Measurements from ENCODE around the gene KCNK7.

KCNK7 gene

GRCh38 chr11:65637032-65637557, 41.5 kb upstream of the KCNK7 start:
- H3K27me3 ChIP-seq (ENCODE audit: control insufficient read depth, insufficient read depth, low read length), result no peaks in the 10 kb centered on the region
- peaks cover 15% of the 10 kb centered on the region for H3K4me1 ChIP-seq (ENCODE audit: control insufficient read depth, low read depth, low read length)
- H3K36me3 ChIP-seq (ENCODE audit: control insufficient read depth, low read depth, low read length), result peaks cover 20% of the 10 kb centered on the region
- H3K27ac ChIP-seq (ENCODE audit: low read length), result no peak overlapping the region
- no peaks in the 10 kb centered on the region for H3K9me3 ChIP-seq (ENCODE audit: control insufficient read depth, low read depth, low read length)
- peak overlapping the region; percentile 18 for H3K4me3 ChIP-seq (ENCODE audit: low read length)
- H3K9ac ChIP-seq (ENCODE audit: low read length), result peak overlapping the region; percentile 24

- Histone ChIP-seq H3K36me3 (ENCODE audit: control insufficient read depth, low read depth, low read length) (peaks cover 23% of the 10 kb centered on the region), H3K4me1 (ENCODE audit: control insufficient read depth, low read depth, low read length) (peaks cover 12% of the 10 kb centered on the region), H3K9me3 (ENCODE audit: control insufficient read depth, low read depth, low read length) (no peaks in the 10 kb centered on the region), H3K9ac (ENCODE audit: low read length) (no peak overlapping the region), H3K4me3 (ENCODE audit: low read length) (no peak overlapping the region), H3K27ac (ENCODE audit: low read length) (no peak overlapping the region), H3K27me3 (ENCODE audit: control insufficient read depth, insufficient read depth, low read length) (no peaks in the 10 kb centered on the region)
Observed at GRCh38 chr11:65636108-65637031, 40.8 kb upstream of the KCNK7 start.

- Histone ChIP-seq H3K4me3 (ENCODE audit: low read length) (no peak overlapping the region), H3K9ac (ENCODE audit: low read length) (no peak overlapping the region), H3K4me1 (ENCODE audit: control insufficient read depth, low read depth, low read length) (peaks cover 12% of the 10 kb centered on the region), H3K27ac (ENCODE audit: low read length) (no peak overlapping the region), H3K36me3 (ENCODE audit: control insufficient read depth, low read depth, low read length) (peaks cover 31% of the 10 kb centered on the region), H3K27me3 (ENCODE audit: control insufficient read depth, insufficient read depth, low read length) (no peaks in the 10 kb centered on the region), H3K9me3 (ENCODE audit: control insufficient read depth, low read depth, low read length) (no peaks in the 10 kb centered on the region)
Observed at GRCh38 chr11:65634905-65635731, 39.5 kb upstream of the KCNK7 start.

- peaks cover 38% of the 10 kb centered on the region for H3K36me3 ChIP-seq (ENCODE audit: control insufficient read depth, low read depth, low read length)
- H3K4me3 ChIP-seq (ENCODE audit: low read length), result no peak overlapping the region
- H3K27me3 ChIP-seq (ENCODE audit: control insufficient read depth, insufficient read depth, low read length), result no peaks in the 10 kb centered on the region
- H3K9me3 ChIP-seq (ENCODE audit: control insufficient read depth, low read depth, low read length), result no peaks in the 10 kb centered on the region
- H3K4me1 ChIP-seq (ENCODE audit: control insufficient read depth, low read depth, low read length), result peaks cover 12% of the 10 kb centered on the region
- H3K9ac ChIP-seq (ENCODE audit: low read length), result no peak overlapping the region
- no peak overlapping the region for H3K27ac ChIP-seq (ENCODE audit: low read length)
Observed at GRCh38 chr11:65634440-65634839, 38.8 kb upstream of the KCNK7 start.

- no peak overlapping the region for H3K9ac ChIP-seq (ENCODE audit: low read length)
- no peaks in the 10 kb centered on the region for H3K9me3 ChIP-seq (ENCODE audit: control insufficient read depth, low read depth, low read length)
- no peaks in the 10 kb centered on the region for H3K27me3 ChIP-seq (ENCODE audit: control insufficient read depth, insufficient read depth, low read length)
- H3K36me3 ChIP-seq (ENCODE audit: control insufficient read depth, low read depth, low read length), result peaks cover 41% of the 10 kb centered on the region
- H3K4me1 ChIP-seq (ENCODE audit: control insufficient read depth, low read depth, low read length), result peaks cover 12% of the 10 kb centered on the region
- H3K4me3 ChIP-seq (ENCODE audit: low read length), result no peak overlapping the region
- no peak overlapping the region for H3K27ac ChIP-seq (ENCODE audit: low read length)
Observed at GRCh38 chr11:65634109-65634436, 38.5 kb upstream of the KCNK7 start.

- H3K27ac ChIP-seq (ENCODE audit: low read length), result no peak overlapping the region
- H3K4me3 ChIP-seq (ENCODE audit: low read length), result no peak overlapping the region
- no peaks in the 10 kb centered on the region for H3K9me3 ChIP-seq (ENCODE audit: control insufficient read depth, low read depth, low read length)
- no peak overlapping the region for H3K9ac ChIP-seq (ENCODE audit: low read length)
- no peaks in the 10 kb centered on the region for H3K27me3 ChIP-seq (ENCODE audit: control insufficient read depth, insufficient read depth, low read length)
- H3K36me3 ChIP-seq (ENCODE audit: control insufficient read depth, low read depth, low read length), result peaks cover 45% of the 10 kb centered on the region
- peaks cover 9% of the 10 kb centered on the region for H3K4me1 ChIP-seq (ENCODE audit: control insufficient read depth, low read depth, low read length)
Observed at GRCh38 chr11:65633390-65634108, 37.9 kb upstream of the KCNK7 start.

- no peak overlapping the region for H3K9ac ChIP-seq (ENCODE audit: low read length)
Observed at GRCh38 chr11:65630215-65630614, 34.6 kb upstream of the KCNK7 start.

GRCh38 chr11:65629579-65629978, 34.0 kb upstream of the KCNK7 start:
- Histone ChIP-seq H3K27ac (ENCODE audit: low read length) (no peak overlapping the region), H3K9me3 (ENCODE audit: control insufficient read depth, low read depth, low read length) (no peaks in the 10 kb centered on the region), H3K9ac (ENCODE audit: low read length) (no peak overlapping the region), H3K36me3 (ENCODE audit: control insufficient read depth, low read depth, low read length) (peaks cover 56% of the 10 kb centered on the region), H3K4me3 (ENCODE audit: low read length) (no peak overlapping the region), H3K4me1 (ENCODE audit: control insufficient read depth, low read depth, low read length) (no peaks in the 10 kb centered on the region), H3K27me3 (ENCODE audit: control insufficient read depth, insufficient read depth, low read length) (no peaks in the 10 kb centered on the region)

More at GRCh38 chr11:65630215-65630614, 34.6 kb upstream of the KCNK7 start:
- Histone ChIP-seq H3K4me1 (ENCODE audit: control insufficient read depth, low read depth, low read length) (no peaks in the 10 kb centered on the region), H3K9me3 (ENCODE audit: control insufficient read depth, low read depth, low read length) (no peaks in the 10 kb centered on the region), H3K4me3 (ENCODE audit: low read length) (no peak overlapping the region), H3K27ac (ENCODE audit: low read length) (no peak overlapping the region), H3K27me3 (ENCODE audit: control insufficient read depth, insufficient read depth, low read length) (no peaks in the 10 kb centered on the region), H3K36me3 (ENCODE audit: control insufficient read depth, low read depth, low read length) (peaks cover 60% of the 10 kb centered on the region)

- H3K27ac ChIP-seq (ENCODE audit: low read length), result no peak overlapping the region
- H3K4me1 ChIP-seq (ENCODE audit: control insufficient read depth, low read depth, low read length), result no peaks in the 10 kb centered on the region
- H3K9ac ChIP-seq (ENCODE audit: low read length), result no peak overlapping the region
- peaks cover 57% of the 10 kb centered on the region for H3K36me3 ChIP-seq (ENCODE audit: control insufficient read depth, low read depth, low read length)
- H3K9me3 ChIP-seq (ENCODE audit: control insufficient read depth, low read depth, low read length), result no peaks in the 10 kb centered on the region
- no peak overlapping the region for H3K4me3 ChIP-seq (ENCODE audit: low read length)
- H3K27me3 ChIP-seq (ENCODE audit: control insufficient read depth, insufficient read depth, low read length), result no peaks in the 10 kb centered on the region
Observed at GRCh38 chr11:65627202-65627601, 31.6 kb upstream of the KCNK7 start.

- no peaks in the 10 kb centered on the region for H3K9me3 ChIP-seq (ENCODE audit: control insufficient read depth, low read depth, low read length)
- peaks cover 57% of the 10 kb centered on the region for H3K36me3 ChIP-seq (ENCODE audit: control insufficient read depth, low read depth, low read length)
- no peak overlapping the region for H3K9ac ChIP-seq (ENCODE audit: low read length)
- no peaks in the 10 kb centered on the region for H3K4me1 ChIP-seq (ENCODE audit: control insufficient read depth, low read depth, low read length)
- H3K4me3 ChIP-seq (ENCODE audit: low read length), result no peak overlapping the region
- no peaks in the 10 kb centered on the region for H3K27me3 ChIP-seq (ENCODE audit: control insufficient read depth, insufficient read depth, low read length)
- H3K27ac ChIP-seq (ENCODE audit: low read length), result no peak overlapping the region
Observed at GRCh38 chr11:65625628-65626342, 30.2 kb upstream of the KCNK7 start.
